GM19395 (cell line): ENCODE results near the gene CEP170B.
"Not testable (repeated sequence)": the region's sequence is repeated elsewhere in the genome, so short reads cannot be mapped to it uniquely, and the experiment has no call there.

Experiments used
- ATAC-seq: cut with Tn5 transposase; IDR thresholded peaks from one replicate; pipeline ENCODE4 v1.9.1; 2021; ENCODE audit warnings: mild to moderate bottlenecking, moderate library complexity; ENCODE audit not compliant: unreplicated experiment

Gene CEP170B

DNA sequence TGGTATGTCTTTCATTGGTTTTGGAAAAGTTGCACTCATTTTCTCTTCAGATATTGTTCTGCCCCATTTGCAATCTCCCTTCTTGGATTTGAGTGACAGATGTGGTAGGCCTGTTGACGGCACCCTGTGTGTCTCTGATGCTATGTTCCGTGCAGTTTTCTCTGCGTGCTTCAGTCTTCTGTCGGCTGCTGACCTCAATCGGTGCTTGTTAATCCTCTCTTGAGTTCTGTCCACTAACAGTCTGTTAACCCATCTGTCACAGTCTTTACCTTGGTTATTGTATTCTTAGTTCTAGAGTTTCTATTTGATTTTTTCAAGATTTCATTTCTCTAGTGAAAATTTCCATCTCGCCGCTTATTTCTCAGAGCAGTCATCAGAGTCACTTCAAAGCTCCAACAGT, 38.9 kb downstream of the CEP170B start:
- no peak for ATAC-seq

DNA sequence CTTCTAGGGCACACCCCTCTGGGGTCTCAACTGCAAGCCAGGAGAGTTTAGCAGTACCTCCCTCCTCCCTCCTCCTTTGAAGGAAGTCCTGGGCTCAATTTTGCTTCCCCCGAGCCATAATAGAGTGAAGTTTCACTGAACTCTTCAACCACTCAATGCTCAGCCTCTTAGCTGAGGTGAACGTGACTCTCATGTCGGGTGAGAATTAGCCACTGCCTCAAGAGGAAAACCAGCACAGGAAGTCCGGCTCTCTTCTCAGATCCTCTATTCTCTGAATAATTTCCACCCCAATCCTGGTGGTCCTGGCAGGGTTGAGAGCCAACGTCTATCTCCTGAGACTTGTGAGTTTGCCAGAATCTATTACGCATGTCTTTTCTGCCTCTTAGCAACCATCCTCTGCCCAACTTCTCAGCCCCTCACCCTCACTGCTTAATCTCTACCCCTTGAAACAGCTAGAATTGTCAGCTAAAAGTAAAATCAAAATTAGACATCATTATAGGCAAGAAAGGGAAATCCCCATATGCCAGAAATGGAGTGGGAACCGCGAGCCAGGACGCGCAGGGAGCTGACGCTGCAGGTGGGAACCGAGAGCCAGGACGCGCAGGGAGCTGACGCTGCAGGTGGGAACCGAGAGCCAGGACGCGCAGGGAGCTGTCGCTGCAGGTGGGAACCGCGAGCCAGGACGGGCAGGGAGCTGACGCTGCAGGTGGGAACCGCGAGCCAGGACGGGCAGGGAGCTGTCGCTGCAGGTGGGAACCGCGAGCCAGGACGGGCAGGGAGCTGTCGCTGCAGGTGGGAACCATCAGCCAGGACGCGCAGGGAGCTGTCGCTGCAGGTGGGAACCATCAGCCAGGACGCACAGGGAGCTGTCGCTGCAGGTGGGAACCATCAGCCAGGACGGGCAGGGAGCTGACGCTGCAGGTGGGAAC, 39.8 kb downstream of the CEP170B start:
- ATAC-seq, result not testable (repeated sequence)

DNA sequence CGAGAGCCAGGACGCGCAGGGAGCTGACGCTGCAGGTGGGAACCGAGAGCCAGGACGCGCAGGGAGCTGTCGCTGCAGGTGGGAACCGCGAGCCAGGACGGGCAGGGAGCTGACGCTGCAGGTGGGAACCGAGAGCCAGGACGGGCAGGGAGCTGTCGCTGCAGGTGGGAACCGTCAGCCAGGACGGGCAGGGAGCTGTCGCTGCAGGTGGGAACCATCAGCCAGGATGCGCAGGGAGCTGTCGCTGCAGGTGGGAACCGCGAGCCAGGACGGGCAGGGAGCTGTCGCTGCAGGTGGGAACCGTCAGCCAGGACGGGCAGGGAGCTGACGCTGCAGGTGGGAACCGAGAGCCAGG, 40.5 kb downstream of the CEP170B start:
- not testable (repeated sequence) for ATAC-seq

DNA sequence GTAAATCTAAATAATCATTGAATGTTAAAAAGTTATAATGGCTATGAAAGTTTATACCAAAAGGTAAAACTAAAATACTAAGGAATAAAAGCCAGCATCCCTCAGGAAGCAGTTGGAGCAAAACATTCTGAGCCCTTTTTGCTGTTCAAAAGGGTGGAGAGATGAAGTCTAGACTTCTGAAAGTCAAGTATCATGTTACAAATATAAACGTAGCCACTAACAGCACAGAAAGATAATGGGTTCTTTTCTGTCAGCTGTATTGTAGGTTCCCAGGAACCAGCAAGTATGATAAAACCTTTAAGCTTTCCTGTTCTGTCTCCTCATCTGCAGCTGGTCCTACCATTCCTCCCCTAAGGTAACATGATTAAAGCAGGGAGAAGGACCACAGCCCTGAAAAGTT, 43.2 kb downstream of the CEP170B start:
- no peak for ATAC-seq

DNA sequence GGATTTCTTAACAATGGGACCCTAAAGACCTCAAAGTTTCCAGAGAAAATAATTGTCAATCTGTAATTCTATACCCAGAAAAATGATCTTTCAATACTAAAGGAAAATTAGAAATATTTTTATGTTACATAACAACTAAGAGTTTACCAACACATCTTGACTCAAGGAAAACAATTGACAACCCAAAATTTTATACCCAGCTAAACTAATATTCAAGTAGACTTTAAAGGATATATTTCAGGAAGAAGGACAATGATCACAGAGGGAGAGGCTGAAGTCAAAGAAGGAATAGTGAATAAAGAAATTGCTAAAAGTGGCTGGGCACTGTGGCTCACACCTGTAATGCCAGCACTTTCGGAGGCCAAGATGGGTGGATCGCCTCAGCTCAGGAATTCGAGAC, 47.0 kb downstream of the CEP170B start:
- ATAC-seq, result no peak

DNA sequence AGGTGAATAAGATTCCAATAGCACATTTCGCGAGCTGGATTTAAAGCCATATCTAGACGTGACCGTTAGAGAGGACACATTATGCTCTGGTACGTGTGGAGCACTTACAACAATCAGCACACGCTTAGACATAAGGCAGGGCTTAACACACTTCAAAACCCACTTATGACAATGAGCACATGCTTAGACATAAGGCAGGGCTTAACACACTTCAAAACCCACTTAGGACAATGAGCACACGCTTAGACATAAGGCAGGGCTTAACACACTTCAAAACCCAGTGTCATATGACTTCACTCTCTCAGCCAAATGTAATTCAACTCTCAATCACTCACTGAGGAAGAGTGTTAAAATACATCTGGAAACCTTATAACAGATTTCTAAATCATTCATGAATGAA, 48.4 kb downstream of the CEP170B start:
- no peak for ATAC-seq

DNA sequence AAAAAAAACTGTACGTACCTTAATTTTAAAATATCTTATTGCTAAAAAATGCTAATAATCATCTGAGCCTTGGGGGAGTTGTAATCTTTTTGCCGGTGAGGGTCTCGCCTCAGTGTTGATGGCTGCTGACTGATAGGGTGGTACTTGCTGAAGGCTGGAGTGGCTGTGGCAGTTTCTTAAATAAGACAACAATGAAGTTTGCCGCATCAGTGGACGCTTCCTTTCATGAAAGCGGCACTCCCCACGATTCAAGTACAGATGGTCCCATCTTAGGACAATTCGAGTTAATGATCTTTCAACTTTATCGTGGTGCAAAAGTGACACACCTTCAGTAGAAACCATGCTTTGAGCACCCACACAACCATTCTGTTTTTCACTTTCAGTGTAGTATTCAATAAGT, 52.0 kb downstream of the CEP170B start:
- no peak for ATAC-seq

DNA sequence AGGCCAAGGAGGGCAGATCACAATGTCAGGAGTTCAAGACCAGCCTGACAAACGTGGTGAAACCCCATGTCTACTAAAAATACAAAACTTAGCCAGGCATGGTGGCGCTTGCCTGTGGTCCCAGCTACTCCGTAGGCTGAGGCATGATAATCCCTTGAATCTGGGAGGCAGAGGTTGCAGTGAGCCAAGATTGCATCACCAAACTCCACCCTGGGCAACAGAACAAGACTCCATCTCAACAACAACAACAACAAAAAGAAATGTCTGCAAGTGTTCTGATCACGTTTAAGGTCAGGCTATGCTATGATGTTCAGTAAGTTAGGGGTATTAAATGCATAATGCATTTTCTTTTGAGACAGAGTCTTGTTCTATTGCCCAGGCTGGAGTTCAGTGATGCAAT, 52.9 kb downstream of the CEP170B start:
- no peak for ATAC-seq

DNA sequence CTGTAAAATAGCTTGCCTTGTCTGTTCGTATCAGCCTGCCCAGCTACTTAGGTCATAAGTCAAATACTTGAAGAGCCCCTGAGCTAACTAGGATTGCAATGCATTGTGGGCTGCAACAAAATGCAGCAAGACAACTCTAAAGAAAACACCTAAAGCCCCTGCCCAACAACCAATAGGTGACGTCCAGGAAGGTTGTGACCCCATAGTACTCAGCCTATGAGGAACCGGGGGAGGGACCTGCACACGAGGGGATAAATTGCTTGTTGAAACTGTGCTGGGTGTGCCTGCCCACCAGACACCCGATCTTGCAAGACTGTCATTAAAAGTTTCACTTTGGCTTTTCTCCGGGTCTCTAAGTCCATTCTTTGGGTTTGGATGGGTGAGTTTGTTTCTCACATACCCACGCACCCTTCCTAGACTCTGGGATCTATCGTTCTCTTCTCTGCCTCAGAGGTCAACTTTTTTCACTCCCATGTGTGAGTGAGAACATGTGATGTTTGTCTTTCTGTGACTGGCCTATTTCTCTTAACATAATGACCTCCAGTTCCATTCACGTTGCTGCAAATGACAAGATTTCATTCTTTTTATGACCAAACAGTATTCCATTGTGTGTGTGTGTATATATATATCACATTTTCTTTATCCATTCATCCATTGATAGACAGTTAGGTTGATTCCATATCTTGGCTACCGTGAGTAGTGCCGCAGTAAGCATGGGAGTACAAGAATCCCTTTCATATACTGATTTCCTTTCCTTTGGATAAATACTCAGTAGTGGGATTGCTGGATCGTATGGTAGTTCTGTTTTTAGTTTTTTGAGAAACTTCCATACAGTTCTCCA, 54.3 kb downstream of the CEP170B start:
- not testable (repeated sequence) for ATAC-seq

DNA sequence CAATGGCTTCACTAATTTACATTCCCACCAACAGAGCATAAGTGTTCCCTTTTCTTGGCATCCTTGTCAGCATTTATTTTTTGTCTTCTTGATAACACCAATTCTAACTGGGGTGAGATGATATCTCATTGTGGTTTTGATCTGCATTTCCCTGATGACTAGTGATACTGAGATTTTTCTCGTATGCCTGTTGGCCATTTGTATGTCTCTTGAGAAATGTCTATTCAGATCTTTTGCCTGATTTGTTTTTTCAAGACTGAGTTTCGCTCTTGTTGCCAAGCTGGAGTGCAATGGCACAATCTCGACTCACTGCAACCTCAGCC, 54.9 kb downstream of the CEP170B start:
- ATAC-seq, result no peak

DNA sequence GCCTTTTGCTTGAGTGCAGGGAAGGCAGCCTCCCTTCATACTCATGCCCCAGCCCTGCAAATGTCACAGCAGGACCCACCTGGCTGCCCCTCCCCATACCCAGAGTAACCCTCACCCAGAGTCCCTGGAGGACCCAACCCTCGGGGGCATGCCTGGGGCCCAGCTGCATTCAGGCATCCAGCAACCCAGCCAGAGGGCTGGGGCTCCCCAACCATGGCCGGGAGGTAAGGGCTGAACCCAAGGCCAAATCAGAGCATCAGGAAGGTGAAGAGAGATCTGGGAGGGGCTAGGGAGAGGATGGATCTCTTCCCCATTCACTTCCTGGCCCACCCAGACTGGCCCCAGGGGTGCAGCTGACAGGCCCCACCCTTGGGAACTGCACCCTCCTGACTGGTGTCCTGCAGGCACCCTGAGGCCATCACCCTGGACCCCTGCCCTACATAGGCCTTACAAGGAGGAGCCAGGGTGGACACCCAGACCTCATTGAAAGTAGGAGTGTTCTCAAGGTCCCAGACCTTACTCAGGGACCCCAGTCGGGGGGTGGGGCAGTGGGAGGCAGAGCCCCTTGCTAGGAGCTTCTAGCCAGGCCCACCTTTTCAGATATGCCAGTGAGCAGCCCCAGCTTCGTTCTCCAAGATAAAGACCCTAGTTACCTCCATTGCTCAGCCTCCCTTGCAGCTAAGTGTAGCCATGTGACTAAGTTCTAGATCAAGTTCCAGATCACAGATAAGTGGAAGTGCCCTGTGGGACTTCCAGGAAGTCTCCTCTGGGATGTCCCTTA, 58.8 kb downstream of the CEP170B start:
- no peak for ATAC-seq

DNA sequence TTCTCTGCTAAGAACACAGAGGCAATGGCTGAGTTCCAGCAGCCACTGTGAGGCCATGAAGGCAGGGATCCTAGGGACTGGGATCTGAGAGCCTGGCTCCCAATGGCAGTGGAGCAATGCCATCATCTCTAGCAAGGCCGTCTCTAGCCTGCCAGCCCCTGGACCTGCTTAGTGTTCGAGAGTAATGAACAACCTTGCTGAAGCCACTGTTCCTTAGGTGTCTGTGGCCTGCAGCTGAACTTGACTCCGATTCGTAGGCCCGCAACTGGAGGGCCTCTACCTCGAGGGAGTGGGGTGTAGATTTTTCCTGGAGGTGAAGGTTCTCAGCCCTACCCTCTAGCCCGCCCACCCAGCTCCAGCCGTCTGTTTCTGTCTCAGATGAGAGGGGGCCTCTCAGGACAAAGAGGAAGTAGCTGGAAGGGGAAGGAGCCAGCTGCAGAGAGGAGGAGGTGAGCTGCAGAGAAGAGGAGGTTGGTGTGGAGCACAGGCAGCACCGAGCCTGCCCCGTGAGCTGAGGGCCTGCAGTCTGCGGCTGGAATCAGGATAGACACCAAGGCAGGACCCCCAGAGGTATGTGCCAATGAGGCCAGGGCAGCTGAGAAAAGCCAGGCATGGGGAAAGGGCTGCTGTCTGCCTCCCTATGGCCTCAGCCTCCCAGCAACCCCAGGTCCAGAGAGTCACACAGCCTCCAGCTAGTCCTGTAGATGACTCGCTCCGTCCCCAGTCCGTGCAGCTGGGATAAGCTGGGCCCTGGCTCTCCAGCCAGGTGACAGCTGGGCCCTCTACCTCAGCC, 59.5 kb downstream of the CEP170B start, which contains the start of gene PLD4:
Gene PLD4 (plus strand): TSS at position 459 of the 793 bp plus-strand sequence. CDS start 2,262 bp downstream, outside the sequence.
- no peak for ATAC-seq

DNA sequence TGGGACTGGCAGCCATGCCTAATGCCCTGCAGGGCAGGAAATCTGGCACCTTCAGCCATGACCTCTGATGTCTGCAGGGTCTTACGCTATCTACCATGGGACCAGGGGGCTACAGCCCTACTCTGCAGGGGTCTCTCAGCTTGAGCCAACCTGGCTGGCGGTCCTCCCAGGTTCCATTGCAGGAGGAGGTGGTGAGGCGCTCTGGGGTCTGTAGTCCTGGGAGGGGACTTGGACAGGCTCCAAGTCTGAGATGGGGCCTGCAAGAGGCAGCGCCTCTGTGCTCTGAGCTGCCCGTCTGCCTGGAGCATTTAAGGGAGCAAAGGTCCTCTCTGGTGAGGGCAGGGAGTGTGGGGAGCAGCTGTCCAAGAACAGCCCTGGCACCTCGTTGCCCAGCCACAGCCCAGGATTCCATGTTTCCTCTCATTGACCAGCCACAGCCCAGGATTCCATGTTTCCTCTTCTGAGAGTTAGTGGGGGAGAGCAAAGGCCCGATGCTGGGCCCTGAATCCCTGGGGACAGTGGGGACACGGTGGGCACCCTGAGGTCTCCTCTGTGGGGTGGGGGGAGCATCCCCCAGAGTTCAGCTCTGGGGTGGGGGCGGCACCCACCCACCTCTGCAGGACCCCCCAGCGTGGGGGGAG, 60.3 kb downstream of the CEP170B start:
- ATAC-seq, result no peak

DNA sequence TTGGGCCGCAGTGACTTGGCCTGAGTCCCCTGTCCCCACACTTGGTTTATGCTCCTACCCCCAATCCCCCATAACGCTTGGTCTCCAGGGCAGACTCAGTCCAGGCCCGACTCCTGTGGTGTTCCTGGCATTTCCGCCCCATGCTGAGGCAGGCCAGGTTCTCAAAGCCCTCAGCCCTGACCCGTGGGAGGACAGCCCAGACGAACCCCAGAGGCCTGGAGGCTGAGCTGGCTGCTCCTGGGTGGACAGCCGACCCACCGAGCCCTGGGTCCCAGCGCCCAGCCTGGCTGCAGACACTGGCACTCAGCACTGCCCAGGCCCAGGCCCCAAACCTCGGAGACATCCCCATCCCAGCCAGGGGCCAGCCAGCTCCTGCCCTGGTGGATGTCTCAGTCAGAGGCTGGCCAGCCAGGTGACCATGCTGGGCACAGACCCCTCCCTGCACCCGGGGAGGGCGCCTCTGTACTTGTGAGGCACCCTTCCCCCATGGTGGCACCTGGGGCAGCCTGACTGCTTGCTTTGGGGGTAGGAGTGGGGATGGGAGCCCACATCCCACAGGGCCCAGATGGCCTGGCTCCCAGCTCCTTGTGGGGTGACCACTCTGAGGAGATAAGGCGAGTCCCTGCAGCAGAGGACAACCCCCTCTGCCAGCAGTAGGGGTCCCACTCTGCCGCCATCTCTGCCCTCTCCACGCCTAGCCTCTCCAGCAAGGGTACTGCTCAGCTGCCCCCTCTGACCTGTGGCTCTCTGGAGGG, 61.0 kb downstream of the CEP170B start:
- no peak for ATAC-seq

DNA sequence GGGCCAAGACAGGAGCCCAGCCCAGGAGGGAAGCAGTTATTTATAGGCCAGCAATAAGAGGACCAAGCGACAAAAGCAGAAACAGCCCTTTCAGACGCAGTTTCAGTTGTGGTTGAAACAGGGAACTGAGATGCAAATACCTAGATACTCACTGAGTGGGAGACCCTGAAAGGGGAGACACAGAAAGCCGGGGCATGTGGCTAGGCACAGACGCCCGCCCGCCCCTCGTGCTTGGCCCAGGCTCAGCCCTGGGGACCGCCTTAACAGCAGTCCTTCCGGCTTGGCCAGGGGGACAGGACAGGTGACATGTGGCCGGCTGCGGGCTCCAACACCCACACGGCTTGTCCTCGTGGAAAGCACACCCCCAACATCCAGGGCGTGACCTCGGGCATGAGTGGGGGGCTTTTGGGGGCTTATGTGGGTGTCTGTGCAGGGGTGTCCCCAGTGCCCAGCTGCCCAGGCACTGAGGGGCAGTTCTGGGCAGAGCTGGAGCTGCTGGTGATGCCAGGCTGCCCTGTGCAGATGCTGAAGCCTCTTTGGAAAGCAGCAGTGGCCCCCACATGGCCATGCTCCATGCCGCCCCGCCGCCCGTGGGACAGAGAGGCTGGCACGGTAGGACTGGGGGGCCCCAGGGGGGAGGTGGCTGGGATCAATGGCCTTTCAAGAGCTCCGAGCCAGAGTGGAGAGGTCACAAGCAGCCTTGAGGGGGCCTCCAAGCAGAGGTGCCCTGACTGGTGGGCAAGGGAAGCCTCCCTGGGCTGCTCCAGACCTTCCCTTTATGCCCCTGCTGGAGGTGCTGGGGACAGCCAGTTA, 61.8 kb downstream of the CEP170B start:
- ATAC-seq, result peak; percentile 87

DNA sequence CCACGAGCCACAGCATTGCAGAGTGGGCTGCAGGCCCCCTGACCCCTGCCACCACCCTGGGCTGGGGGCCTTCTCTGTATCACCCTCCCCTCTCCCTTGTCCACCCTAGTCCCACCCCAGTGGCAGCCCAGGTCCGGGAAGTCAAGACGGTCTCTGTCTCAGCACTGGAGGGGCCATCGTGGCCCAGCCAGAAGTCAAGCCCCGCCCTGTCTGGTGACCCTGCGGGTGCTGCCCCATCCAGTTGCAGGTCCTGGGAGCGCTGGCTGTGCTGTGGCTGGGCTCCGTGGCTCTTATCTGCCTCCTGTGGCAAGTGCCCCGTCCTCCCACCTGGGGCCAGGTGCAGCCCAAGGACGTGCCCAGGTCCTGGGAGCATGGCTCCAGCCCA, 62.4 kb downstream of the CEP170B start:
- ATAC-seq, result no peak

DNA sequence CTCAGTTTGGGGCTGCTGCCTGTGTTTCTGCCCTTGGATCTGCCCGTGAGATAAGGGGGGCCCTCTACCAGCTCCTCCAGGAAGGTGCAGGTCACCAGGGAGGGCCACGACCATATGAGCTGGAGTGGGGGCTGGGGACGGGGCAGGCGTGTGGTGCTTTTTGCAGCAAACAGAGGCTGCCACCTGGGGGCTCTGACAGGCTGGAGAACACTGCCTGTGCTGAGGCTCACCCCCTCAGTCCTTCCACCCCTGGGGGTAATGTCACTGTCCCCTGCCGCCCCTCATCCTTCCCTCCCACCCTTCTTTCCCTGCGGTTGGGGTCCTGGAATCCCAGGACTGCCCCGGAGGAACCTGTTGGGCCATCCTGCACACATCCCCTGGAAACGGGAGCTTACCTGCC, 62.8 kb downstream of the CEP170B start:
- ATAC-seq, result no peak

DNA sequence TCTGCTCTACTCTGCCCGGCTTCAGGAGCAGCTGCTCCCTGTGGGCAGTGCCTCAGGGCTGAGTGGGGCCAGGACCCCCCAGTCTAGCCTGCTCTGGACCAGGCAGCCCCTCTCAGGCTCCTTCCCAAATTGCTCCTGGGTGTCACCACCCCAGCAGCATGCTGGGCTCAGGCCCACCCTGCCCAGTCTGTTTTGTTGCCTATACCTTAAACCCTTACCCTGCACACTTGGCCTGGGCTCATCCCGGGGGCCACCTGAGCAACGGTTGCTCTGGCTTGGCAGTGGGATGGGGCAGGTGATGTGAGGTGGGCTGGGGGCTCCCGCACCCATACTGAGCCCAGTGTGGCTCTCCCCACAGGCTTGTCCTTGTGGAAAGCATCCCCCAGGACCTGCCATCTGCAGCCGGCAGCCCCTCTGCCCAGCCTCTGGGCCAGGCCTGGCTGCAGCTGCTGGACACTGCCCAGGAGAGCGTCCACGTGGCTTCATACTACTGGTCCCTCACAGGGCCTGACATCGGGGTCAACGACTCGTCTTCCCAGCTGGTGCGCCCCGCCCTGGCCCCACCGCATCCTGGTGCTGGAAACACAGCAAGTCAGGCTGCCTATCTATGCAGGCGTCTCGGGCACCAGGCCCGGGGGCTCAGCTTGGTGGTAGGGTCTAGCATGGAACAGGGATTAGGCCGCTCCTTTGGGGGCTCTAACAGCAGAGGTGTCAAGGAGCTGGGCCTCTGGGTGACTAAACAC, 63.5 kb downstream of the CEP170B start:
- no peak for ATAC-seq
